Small intestine (tissue), 7 donors: Measurements from ENCODE around the gene ZNF367. TPM values are rescaled to one million over a fixed set of nuclear protein-coding genes. Genes with fewer than 3 reads are reported as not detected.

Experiments used
- DNase-seq, 2 donors: peaks; one replicate each; pipeline versions ENCODE4 v3.0.0 to v3.0.0-alpha.2; 2013
- FAIRE-seq: peaks from 2 replicates; lab custom pipeline; 2012; peaks lifted over from hg19 to GRCh38; lab: Jason Lieb, UNC
- H3K27ac ChIP-seq, 3 donors: one replicate each; pipeline ENCODE4 v1.5.1; 2013; ENCODE audit warnings: low read length in 2 of 3, mild to moderate bottlenecking in 2 of 3, control low read depth in 1 of 3, inconsistent platforms in 1 of 3, low read depth in 1 of 3, moderate library complexity in 1 of 3
- H3K27me3 ChIP-seq, 3 donors: one replicate each; pipeline ENCODE4 v1.6.1; 2013; ENCODE audit warnings: low read length in 3 of 3, inconsistent platforms in 1 of 3; ENCODE audit not compliant: control insufficient read depth in 3 of 3, insufficient read depth in 3 of 3
- H3K36me3 ChIP-seq, 3 donors: one replicate each; pipeline ENCODE4 v1.6.1; 2013; ENCODE audit warnings: low read length in 3 of 3, inconsistent platforms in 1 of 3, low read depth in 1 of 3, mild to moderate bottlenecking in 1 of 3, moderate library complexity in 1 of 3; ENCODE audit not compliant: control insufficient read depth in 3 of 3, insufficient read depth in 2 of 3
- H3K4me1 ChIP-seq, 3 donors: one replicate each; pipeline ENCODE4 v1.6.1; 2013; ENCODE audit warnings: low read length in 2 of 3, inconsistent platforms in 1 of 3, low read depth in 1 of 3, mild to moderate bottlenecking in 1 of 3, moderate library complexity in 1 of 3; ENCODE audit not compliant: control insufficient read depth in 3 of 3, insufficient read depth in 2 of 3
- H3K4me3 ChIP-seq, 3 donors: one replicate each; pipeline ENCODE4 v1.5.1; 2013; ENCODE audit warnings: low read length in 3 of 3, control low read depth in 1 of 3, inconsistent platforms in 1 of 3, low read depth in 1 of 3, mild to moderate bottlenecking in 1 of 3, moderate library complexity in 1 of 3
- H3K9me3 ChIP-seq, 2 donors: one replicate each; pipeline ENCODE4 v1.6.1; 2013; ENCODE audit warnings: low read depth in 1 of 2, low read length in 1 of 2; ENCODE audit not compliant: control insufficient read depth in 2 of 2, insufficient read depth in 1 of 2
- WGBS, 3 donors: extraction: QIAGEN DNeasy Blood & Tissue Kit; methylation state at CpG; one replicate each; pipeline ENCODE4 v1.1.7; 2013; 5-methylcytosine and 5-hydroxymethylcytosine counted together
- polyA plus RNA-seq, 4 donors: library from polyadenylated mRNA; stranded (reverse) in 3 of 4; unstranded in 1 of 4; fragments of 200-250 nt in 3 of 4; fragments of 120-200 nt in 1 of 4; gene quantifications; one replicate each; pipeline versions ENCODE4 v1.2.1 to v1.2.3, GENCODE V29; 2013
- donor health status: healthy with polysubstance abuse.
- donor health status: control.
- donor health status: control.
- donor health status: Bipolar disorder and iron deficiency.
- donor health status: healthy.

ZNF367 gene
- polyA plus RNA-seq, 4 donors = 0.54 to 6.8 (median 3.0) TPM

DNA sequence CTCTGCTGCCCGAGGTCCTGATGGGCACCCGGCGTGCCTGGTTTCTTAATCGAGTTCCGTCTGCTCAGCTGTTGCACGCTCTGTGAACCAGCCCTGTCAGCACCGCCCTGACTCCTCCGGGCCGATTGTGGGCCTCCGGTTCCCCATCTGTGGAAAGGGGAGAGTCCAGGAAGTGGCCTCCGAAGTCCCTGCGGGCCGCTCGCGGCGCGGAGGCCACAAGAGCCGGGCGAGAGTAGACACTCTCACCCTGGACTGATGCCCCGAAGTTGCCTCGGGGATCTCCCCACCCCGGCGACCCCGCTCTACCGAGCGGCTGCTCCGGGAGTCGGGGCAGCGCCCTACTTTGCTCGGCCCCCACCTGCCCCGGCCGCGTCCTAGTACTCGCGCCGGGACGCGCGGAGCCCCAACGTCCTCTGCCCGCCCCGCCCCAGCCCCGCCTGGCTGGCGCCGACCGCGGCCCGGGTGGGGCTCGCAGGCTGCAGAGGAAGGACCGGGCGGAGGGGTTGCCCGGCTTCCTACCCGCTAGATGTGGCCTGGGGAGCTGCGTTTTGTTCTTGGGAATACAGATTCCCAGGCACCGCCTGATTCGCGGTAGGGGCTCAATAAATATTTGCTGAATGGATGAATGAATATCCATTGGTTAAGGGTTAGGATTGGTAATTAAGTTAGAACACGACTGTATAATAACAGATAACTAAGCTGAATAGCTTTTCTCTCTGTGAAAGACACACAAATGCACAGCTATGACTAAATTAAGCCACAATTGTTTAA lies 935 bp upstream of the ZNF367 start:
- peak overlapping the region; percentile 96 to 99 (median 96) for H3K27ac ChIP-seq
- no peaks in the 10 kb centered on the region for H3K27me3 ChIP-seq
- no peaks in the 10 kb centered on the region for H3K36me3 ChIP-seq
- peaks cover 0 to 20% (median 0%) of the 10 kb centered on the region in 3 donors for H3K4me1 ChIP-seq
- FAIRE-seq (no peak), DNase-seq (peak; percentile 82 to 92)
- peak overlapping the region; percentile 52 to 73 (median 70) for H3K4me3 ChIP-seq
- 0 to 1% (median 1%) methylated on average over 51 to 58 of the region's 58 CpGs for whole genome bisulfite sequencing, 3 donors
- H3K9me3 ChIP-seq = no peaks in the 10 kb centered on the region

DNA sequence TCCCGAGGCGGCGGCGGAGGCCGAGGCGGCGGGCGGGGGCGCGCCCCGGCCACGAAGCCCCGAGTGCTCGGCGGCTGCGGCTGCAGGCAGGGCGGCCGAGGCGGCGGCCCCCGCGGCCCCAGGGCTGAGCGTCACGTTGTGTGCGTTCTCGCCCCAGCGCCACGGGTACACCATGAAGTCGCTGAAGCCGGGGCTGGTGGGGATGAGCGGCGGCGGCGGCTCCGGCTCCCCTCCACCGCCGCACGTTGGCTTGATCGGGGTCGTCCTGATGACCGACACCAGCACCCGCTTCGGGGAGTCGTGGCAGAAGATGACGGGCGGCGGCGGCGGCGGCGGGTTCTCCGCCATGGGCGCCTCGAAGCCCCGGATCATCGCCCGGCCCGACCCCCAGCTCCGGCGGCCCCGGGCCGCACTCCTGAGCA lies 498 bp downstream of the ZNF367 start:
- FAIRE-seq = no peak

DNA sequence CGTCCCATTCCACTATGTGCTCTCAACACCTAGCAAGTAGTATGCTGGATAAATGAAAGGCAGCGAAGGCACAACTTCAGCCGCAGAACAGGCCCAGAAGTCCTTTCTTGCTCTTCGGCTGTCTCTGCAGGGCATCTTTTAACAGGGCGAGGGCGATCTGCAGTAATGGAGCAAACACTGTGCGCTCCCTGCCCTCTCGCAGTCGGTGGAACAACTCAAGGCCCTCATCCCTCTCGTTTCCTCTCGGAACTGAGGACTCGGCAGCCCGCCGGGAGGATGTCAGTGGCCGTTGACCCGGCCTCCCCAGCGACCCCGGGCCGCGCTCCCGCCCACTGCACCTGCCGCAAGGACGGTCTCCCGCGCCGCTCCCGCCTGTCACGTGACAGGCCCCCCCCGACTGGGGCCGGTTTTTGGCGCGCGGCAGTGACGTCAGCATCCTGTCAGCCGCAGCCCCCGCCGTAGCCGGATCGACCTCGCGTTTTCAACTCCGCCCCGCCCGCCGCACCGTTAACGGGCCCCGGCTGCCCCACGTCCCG lies 1.1 kb downstream of the ZNF367 start:
- FAIRE-seq = no peak
- H3K4me1 ChIP-seq = peaks cover 0 to 20% (median 0%) of the 10 kb centered on the region in 3 donors
- H3K27ac ChIP-seq = peak overlapping the region; percentile 92 to 96 (median 95)
- DNase-seq = peak; percentile 84 to 96
- peak overlapping the region; percentile 66 to 81 (median 76) for H3K4me3 ChIP-seq
- H3K27me3 ChIP-seq = no peaks in the 10 kb centered on the region
- 0 to 1% (median 0%) methylated on average over 37 to 50 of the region's 50 CpGs for WGBS, 3 donors
- H3K36me3 ChIP-seq = no peaks in the 10 kb centered on the region
- H3K9me3 ChIP-seq = no peaks in the 10 kb centered on the region

More for the DNA sequence above, 498 bp downstream of the ZNF367 start:
- Histone ChIP-seq H3K4me3 (peak overlapping the region; percentile 66 to 81 (median 76)), H3K27me3 (no peaks in the 10 kb centered on the region), H3K36me3 (no peaks in the 10 kb centered on the region), H3K27ac (peak overlapping the region; percentile 89 to 96 (median 92)), H3K9me3 (no peaks in the 10 kb centered on the region), H3K4me1 (peaks cover 0 to 20% (median 0%) of the 10 kb centered on the region in 3 donors)
- WGBS, 3 donors = 0% methylated on average over 22 to 62 of the region's 62 CpGs
- peak in 1 of 2 donors; percentile 62 for DNase-seq

DNA sequence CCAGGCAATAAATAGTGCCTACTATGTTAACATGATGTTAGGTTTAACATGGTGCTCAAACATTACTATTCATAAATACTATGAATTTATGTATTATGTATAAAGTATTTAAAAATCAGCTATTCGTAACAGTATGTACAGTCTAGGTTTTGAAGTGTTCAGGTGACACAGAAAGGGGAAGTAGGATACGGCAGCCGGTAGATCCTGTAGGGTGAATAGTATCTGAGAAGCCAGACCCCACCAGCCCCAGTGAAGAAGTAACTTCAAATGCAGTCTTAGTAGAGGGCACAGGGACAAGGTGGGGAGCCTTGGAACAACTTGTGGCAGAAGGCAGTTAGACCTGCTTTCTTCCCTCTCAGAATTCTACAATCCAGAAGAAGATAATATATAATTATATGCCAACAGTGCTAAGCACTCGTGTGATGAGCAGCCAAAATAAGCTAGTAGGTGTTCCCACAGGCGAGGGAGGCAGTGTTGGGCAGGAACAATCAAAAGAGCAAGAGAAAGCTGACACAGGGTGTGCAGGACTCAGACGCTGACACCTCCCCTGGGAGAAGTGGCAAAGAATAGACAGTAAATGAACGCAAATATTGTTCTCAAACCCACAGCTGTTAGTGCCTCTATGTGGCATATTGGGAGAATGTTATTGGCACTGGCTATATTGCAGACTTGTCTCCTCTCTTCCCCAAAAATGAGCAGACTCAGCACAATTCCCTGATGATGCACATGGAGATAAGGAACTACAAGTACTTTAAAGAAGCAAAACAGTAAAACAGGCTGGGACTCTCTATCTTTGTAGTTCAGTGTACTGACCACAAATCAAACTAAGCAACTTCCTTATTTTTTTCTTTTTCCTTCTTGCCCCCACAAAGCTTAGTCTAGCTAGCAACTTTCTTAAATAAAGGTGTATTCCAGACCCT lies 4.6 kb downstream of the ZNF367 start:
- Histone ChIP-seq H3K4me3 (no peak overlapping the region), H3K9me3 (no peaks in the 10 kb centered on the region), H3K4me1 (peaks cover 0 to 3% (median 0%) of the 10 kb centered on the region in 3 donors), H3K36me3 (peaks cover 0 to 3% (median 2%) of the 10 kb centered on the region in 3 donors), H3K27me3 (no peaks in the 10 kb centered on the region), H3K27ac (peak overlapping the region in 1 of 3 donors; percentile 35)
- whole genome bisulfite sequencing, 3 donors = 41 to 50% (median 47%) methylated on average over 7 of the region's 7 CpGs
- DNase-seq = peak in 1 of 2 donors; percentile 17
- FAIRE-seq = no peak

DNA sequence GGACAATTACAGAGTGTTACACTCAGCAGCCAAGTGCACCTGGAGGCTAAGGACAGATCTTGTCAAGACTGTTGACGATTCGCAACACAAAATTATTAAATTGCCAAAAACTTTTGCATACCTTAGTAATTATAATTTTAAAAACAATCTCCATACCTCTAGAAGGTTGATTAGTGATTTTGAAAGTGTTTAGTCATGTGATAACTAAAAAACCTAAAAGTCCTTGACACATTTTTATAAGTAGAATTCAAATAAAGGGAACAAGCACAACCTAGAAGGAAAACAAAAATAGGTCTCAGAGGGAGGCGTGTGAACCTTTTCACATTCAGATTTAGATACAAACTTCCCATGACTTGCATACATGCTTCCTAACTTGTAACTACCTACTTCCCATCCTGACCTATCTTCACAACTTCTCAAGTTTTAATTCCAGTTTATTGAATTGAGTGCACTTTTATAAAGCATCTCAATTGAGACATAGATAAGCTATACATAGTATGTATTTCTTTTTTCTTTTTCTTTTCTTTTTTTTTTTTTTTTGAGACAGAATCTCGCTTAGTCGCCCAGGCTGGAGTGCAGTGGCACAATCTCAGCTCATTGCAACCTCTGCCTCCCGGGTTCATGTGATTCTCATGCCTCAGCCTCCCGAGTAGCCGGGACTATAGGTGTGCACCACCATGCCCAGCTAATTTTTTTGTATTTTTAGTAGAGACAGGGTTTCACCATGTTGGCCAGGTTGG lies 5.8 kb downstream of the ZNF367 start:
- no peak for FAIRE-seq
- 88 to 90% (median 89%) methylated on average over 8 of the region's 8 CpGs for WGBS, 3 donors

DNA sequence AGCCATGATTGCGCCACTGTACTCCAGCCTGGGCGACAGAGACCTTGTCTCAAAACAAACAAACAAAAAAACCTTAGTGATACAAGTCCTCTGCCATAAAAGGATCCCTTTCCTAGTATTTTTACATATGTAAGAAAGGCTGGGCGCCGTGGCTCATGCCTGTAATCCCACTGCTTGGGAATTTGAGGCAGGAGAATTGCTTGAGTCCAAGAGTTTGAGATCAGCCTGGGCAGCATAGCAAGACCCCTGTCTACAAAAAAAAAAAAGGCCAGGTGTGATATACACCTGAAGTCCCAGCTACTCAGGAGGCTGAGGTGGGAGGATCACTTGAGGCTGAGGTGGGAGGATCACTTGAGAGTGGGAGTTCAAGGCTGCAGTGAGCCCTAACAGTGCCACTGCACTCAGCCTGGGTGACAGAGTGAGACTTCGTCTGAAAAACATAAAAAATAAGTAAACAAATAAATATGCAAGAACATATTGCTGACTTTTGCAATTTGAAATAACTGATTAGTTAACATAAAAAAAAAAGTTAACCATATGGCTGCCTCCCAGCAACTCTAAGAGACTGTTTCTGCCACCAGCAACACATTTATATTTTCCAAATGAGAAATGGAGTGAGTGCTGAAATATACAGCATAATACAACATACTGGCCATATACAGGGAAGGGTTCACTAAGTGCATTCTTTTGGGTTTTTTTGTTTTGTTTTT lies 6.9 kb downstream of the ZNF367 start:
- FAIRE-seq (no peak), DNase-seq (no peak)
- no peak overlapping the region for H3K4me3 ChIP-seq
- H3K4me1 ChIP-seq = peaks cover 0 to 3% (median 0%) of the 10 kb centered on the region in 3 donors
- H3K27ac ChIP-seq = no peak overlapping the region
- H3K36me3 ChIP-seq = peaks cover 0 to 3% (median 2%) of the 10 kb centered on the region in 3 donors
- no peaks in the 10 kb centered on the region for H3K27me3 ChIP-seq
- H3K9me3 ChIP-seq = no peaks in the 10 kb centered on the region
- WGBS, 3 donors = 87 to 90% (median 88%) methylated on average over 5 of the region's 5 CpGs

More for the DNA sequence above, 5.8 kb downstream of the ZNF367 start:
- H3K9me3 ChIP-seq = no peaks in the 10 kb centered on the region
- peaks cover 0 to 3% (median 0%) of the 10 kb centered on the region in 3 donors for H3K4me1 ChIP-seq
- no peak overlapping the region for H3K4me3 ChIP-seq
- H3K27ac ChIP-seq = no peak overlapping the region
- peaks cover 0 to 3% (median 2%) of the 10 kb centered on the region in 3 donors for H3K36me3 ChIP-seq
- no peak for DNase-seq
- no peaks in the 10 kb centered on the region for H3K27me3 ChIP-seq

DNA sequence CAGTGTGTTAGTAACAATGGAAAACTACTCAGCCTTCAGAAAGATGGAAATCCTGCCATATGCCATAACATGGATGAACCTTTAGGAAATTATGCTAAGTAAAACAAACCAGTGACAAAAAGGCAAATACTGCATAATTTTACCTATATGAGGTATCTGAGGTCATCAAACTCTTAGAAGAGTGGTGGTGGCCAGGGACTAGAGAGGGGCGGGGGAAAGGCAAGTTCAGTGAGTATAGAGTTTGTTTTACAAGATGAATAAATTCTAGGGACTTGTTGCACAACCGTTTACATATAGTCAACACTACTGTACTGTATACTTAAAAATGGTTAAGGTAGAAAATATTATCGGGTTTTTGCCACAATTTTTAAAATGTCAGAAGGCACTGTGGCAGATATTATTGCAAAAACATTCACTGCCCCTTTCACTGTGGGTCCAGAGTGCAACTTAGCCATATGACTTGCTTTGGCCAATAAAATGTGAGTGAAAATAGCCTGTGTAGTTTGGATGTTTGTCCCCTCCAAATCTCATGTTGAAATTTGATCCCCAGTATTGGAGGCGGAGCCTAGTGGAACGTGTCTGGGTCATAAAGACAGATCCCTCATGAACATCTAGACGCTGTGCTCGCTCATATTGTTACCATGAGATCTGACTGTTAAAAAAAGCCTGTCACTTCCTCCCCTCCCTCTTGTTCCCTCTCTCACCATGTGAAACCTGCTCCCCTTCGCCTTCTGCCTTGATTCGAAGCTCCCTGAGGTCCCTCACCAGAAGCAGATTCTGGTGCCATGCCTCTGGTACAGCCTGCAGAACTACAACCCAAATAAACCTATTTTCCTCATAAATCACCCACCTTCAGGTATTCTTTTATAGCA lies 9.5 kb downstream of the ZNF367 start:
- DNase-seq = peak; percentile 35 to 50
- no peaks in the 10 kb centered on the region for H3K9me3 ChIP-seq
- H3K36me3 ChIP-seq = peaks cover 0 to 3% (median 2%) of the 10 kb centered on the region in 3 donors
- no peak for FAIRE-seq
- no peak overlapping the region for H3K27ac ChIP-seq
- H3K4me1 ChIP-seq = no peaks in the 10 kb centered on the region
- H3K4me3 ChIP-seq = no peak overlapping the region
- WGBS, 3 donors = 73 to 75% (median 75%) methylated on average over 9 of the region's 9 CpGs
- H3K27me3 ChIP-seq = no peaks in the 10 kb centered on the region
